ENCODE measurements around the gene GZF1.
"Not testable (repeated sequence)": the region's sequence is repeated elsewhere in the genome, so short reads cannot be mapped to it uniquely, and the experiment has no call there.

The GZF1 gene

DNA sequence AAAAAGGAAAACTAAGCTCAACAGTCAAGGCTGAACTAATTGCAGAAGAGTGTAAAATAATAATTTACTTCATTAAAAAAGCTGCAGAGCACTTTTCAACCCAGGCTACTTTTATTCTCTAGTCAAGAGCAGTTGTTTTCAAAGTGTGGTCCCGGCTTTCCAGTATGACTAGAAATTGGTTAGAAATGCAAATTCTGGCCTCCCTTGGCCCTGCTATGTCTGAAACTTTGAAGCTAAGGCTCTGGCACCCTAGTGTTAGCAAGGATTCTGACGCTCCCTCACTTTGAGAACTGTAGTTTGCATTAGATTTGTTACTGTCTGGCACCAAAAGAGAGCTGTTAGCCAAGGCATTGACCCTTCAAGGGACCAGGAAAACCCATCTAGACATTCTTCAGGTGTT, 20.9 kb upstream of the GZF1 start:
- TF ChIP-seq, protein P1, sequence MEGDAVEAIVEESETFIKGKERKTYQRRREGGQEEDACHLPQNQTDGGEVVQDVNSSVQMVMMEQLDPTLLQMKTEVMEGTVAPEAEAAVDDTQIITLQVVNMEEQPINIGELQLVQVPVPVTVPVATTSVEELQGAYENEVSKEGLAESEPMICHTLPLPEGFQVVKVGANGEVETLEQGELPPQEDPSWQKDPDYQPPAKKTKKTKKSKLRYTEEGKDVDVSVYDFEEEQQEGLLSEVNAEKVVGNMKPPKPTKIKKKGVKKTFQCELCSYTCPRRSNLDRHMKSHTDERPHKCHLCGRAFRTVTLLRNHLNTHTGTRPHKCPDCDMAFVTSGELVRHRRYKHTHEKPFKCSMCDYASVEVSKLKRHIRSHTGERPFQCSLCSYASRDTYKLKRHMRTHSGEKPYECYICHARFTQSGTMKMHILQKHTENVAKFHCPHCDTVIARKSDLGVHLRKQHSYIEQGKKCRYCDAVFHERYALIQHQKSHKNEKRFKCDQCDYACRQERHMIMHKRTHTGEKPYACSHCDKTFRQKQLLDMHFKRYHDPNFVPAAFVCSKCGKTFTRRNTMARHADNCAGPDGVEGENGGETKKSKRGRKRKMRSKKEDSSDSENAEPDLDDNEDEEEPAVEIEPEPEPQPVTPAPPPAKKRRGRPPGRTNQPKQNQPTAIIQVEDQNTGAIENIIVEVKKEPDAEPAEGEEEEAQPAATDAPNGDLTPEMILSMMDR (IDR thresholded peaks at IDR 0.05; ENCODE audit: insufficient read depth, low read depth, low read length, missing control alignments), result no peak

DNA sequence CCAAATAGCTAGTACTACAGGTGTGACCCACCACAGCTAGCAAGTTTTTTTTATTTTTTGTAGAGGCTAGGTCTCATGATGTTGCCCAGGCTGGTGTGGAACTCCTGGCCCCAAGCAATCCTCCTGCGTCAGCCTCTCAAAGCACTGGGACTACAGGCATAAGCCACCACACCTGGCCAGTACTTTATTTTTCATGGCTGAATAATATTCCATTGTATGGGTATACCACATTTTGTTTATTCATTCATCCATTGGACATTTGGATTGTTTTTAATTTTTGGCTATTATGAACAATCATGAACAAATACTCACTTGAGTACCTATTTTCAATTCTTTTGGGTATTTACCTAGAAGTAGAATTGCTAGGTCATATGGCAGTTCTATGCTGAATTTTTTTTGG, 18.4 kb upstream of the GZF1 start:
- TF ChIP-seq, protein P1 (IDR thresholded peaks at IDR 0.05; ENCODE audit: insufficient read depth, low read depth, low read length, missing control alignments), result no peak
- no peak for DNase-seq (ENCODE audit: low read depth)
- H3K4me3 ChIP-seq (ENCODE audit: low read length), result no peak overlapping the region

More for the DNA sequence above, 20.9 kb upstream of the GZF1 start:
- H3K4me3 ChIP-seq (ENCODE audit: low read length), result no peak overlapping the region
- no peak for DNase-seq (ENCODE audit: low read depth)

DNA sequence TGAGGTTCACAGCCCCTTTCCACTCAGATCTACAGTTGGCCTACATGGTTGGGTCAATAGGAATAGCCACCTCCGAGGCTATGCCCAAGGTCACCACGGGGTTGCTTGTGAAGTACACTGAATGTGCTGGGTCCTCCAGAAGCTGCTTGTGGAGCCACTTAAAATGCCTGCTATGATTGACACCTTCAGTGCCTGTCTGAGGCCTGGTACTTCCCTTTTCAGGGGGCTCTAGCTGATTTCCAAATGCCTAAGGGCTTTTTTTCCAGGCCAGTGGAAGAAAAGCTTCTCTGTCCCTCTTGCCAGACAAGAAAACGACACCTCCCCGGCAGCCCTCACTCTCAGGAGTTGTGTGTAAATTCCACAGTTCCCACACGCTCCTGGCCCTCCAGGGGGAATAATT, 17.6 kb upstream of the GZF1 start:
- TF ChIP-seq, protein P1 (IDR thresholded peaks at IDR 0.05; ENCODE audit: insufficient read depth, low read depth, low read length, missing control alignments), result no peak
- no peak for DNase-seq (ENCODE audit: low read depth)

DNA sequence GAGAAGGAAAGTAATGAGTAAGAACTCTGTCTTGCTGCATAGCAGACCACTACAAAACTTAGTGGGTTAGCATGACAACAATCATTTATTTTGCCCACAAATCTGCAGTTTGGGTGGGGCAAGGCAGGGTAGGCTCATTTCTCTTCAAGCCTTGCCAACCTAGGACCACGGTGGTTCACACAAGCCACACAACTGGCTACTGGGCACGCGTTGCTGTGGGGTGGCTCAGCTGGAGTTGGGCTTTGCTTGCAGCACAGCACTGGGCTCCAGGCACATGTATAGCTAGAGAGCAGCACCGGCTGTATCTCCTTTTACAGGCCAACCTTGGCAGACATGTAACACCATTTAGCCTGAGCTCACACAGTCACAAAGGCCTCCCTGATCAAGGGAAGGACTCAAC, 16.0 kb upstream of the GZF1 start:
- no peak overlapping the region for H3K4me3 ChIP-seq (ENCODE audit: low read length)
- DNase-seq (ENCODE audit: low read depth), result no peak
- TF ChIP-seq, protein P1 (IDR thresholded peaks at IDR 0.05; ENCODE audit: insufficient read depth, low read depth, low read length, missing control alignments), result no peak

More for the DNA sequence above, 17.6 kb upstream of the GZF1 start:
- no peak overlapping the region for H3K4me3 ChIP-seq (ENCODE audit: low read length)

DNA sequence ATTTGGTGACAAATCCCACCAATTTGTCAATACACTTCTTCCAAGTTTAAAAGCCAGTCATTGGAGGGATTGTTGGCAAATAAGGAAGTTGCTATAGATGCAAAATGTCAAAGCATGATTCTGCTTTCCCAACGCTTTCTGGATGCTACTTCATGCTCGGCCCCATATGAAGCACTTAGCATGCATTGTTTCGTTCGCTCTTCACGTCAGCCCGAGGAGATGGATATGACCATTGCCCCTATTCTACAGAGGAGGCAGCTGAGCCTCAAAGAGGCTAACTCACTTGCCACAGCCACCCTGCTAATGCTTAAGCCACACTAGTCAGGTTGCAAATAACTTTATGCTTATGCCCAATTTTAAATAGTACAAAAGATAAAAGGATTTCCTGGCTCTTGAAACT, 14.2 kb upstream of the GZF1 start:
- no peak for DNase-seq (ENCODE audit: low read depth)
- TF ChIP-seq, protein P1 (IDR thresholded peaks at IDR 0.05; ENCODE audit: insufficient read depth, low read depth, low read length, missing control alignments), result no peak
- no peak overlapping the region for H3K4me3 ChIP-seq (ENCODE audit: low read length)

DNA sequence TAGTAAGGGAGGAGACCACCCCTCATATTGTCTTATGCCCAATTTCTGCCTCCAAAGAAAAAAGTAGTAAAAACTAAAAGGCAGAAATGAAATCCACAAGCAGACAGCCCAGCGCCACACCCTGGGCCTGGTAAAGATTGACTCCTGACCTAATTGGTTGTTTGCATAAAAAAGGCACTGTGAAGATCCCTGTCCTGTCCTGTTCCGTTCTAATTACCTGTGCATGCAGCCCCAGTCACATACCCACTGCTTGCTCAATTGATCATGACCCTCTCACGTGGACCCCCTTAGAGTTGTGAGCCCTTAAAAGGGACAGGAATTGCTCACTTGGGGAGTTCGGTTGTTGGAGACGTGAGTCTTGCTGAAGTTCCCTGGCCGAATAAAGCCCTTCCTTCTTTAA, 13.5 kb upstream of the GZF1 start:
- not testable (repeated sequence) for DNase-seq (ENCODE audit: low read depth); H3K4me3 ChIP-seq (ENCODE audit: low read length)

DNA sequence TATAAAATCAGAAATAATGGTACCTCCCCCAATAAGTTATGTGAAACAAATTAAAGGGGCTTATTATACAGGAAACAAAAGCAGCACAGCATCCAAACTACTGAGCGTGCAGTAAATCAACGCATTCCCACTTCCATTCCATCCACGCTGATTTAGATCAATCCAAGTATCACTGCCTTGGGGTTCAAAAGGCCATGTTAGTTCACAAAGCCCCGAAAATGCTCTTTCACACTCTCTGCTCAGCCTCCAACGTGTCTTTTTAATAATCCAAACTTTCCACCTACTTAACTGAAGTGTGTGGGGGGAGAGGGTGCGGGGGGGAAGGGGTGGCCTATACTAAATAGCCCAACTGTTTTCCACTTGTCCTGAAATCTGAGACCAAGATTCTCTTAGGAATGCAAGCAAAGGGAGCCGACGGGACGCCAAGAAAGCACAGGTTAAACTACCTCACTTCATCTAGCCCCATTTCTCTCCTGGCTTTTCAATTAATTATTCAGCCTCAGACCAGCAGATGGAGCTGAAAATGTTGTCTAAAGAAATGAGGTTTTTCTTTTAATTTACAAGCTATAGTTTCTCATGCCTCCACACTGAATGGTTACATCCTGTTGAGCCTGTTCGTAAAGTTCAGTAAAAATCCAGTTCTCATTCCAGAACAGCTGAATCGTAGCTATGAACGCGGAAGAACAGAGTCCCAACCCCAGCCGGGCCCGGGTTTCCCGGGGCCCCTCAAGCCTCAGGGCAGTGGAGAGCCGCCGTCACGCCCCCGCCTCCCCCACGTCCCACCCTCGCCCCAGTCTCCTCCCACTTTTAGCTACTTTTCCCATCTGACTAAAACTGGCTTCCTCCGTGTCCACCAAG, 12.4 kb upstream of the GZF1 start:
- H3K4me3 ChIP-seq (ENCODE audit: low read length), result peak overlapping the region; percentile 81
- peak; percentile 82 for DNase-seq (ENCODE audit: low read depth)
- TF ChIP-seq, protein P1 (IDR thresholded peaks at IDR 0.05; ENCODE audit: insufficient read depth, low read depth, low read length, missing control alignments), result peak; percentile 42

Data from epithelial cell of esophagus (primary cell).